GM12873 (cell line): ENCODE results near the gene GRID1.

ENCODE experiments used
- CTCF ChIP-seq: IDR thresholded peaks from 2 replicates; pipeline ENCODE4 v1.5.1; 2012; ENCODE audit warnings: low read depth, mild to moderate bottlenecking, moderate library complexity, low read length, control low read depth; ENCODE audit not compliant: insufficient read depth; ENCODE audit errors: missing control alignments

Gene GRID1

GRCh38 chr10:86269332-86269731 is 97.3 kb downstream of the GRID1 start:
- TF ChIP-seq CTCF: no peak

- no peak for TF ChIP-seq CTCF
Observed at GRCh38 chr10:86267286-86268195, 99.1 kb downstream of the GRID1 start.

- no peak for TF ChIP-seq CTCF
Observed at GRCh38 chr10:86266446-86267242, 100.0 kb downstream of the GRID1 start.

GRCh38 chr10:86265895-86266259 is 100.7 kb downstream of the GRID1 start:
- no peak for TF ChIP-seq CTCF

GRCh38 chr10:86265236-86265894 is 101.2 kb downstream of the GRID1 start:
- no peak for TF ChIP-seq CTCF

GRCh38 chr10:86264481-86265231 is 101.9 kb downstream of the GRID1 start:
- TF ChIP-seq CTCF: no peak
